Frontal cortex (tissue), 4 donors: Measurements from ENCODE around the gene FXYD5. TPM values are rescaled to one million over a fixed set of nuclear protein-coding genes. Genes with fewer than 3 reads are reported as not detected.
A peak's percentile ranks its signal among the peaks of the same experiment; 100 is the strongest.

Experiments used
- DNase-seq, 2 donors: peaks; one replicate each; pipeline ENCODE4 v3.0.0; 2012; ENCODE audit warnings: low spot score in 2 of 2
- FAIRE-seq: peaks from 2 replicates; lab custom pipeline; 2012; peaks lifted over from hg19 to GRCh38; lab: Jason Lieb, UNC
- total RNA-seq: library from RNA; depleted of rRNA; stranded (reverse); fragments of >200 nt; gene quantifications from one replicate; pipeline ENCODE4 v1.2.3, GENCODE V29; 2014
- donor health status: control.
- donor health status: control.
- donor health status: control.

Gene FXYD5
- total RNA-seq, 1 donor from 2014 or later: not detected

DNA sequence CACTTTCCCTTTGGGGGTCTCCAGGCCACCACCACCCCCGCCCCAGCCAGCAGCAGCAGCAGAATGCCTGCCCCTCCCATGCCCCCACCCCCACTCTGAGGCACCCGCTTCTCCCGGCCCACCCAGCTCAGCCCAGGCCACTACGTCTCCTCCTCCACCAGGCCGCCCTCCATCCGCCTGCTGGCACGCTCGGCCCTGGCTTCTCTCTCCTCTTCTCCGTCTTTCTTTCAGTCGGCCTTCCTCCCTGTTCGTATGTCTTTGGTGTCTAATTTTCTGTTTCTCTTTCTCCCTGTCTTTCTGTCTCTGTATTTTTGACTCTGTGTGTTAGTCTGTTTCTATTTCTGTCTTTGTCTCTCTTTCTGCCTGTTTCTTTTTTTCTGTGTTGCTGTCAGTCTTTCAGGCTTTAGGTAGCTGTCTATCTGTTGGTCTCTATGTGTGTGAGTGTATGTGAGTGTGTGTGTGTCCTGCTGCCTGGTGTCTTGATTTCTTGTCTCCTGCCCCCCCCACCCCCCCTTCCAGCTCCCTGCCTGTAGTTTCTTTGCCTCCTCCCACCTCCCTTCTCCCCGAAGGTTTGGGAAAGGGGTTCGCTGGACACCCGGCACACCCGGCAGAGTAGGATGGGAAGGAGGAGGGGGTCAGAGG is 19.8 kb upstream of the FXYD5 start, which contains the start of gene LGI4:
LGI4 (minus strand) TSS at position 459 of the 642 bp plus-strand sequence; CDS start at position 80, 379 bp downstream.
- FAIRE-seq (no peak), DNase-seq (no peak)

DNA sequence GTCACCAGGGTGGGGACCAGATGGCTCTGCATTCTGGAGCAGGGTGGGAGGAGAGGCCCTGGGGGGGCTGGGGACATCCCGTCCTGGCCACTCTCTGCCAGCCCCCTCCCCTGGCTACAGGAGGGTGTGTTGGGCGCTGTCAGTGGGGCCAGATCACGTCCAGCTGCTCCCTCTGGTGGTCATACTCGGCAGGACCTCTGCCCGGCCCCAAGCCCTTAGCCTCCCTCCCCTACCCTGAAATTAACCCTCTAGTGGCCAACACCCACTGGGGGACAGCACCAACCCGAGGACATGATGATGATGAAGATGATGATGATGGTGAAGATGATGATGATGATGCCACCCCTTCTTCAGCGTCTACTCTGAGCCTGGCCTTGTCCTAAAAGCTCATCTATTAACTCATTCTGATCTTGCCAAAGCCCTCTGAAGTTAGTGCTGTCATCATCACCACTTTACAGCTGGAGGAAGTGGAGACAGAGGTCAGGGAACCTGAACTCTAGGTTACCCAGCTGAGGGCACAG is 19.1 kb upstream of the FXYD5 start:
- FAIRE-seq (no peak), DNase-seq (peak; percentile 89 to 90)

- DNase-seq: no peak
- FAIRE-seq: no peak
Measured at GRCh38 chr19:35136231-35136630, 18.3 kb upstream of the FXYD5 start.

GRCh38 chr19:35136977-35137702 is 17.4 kb upstream of the FXYD5 start:
- no peak for FAIRE-seq
- no peak for DNase-seq

DNA sequence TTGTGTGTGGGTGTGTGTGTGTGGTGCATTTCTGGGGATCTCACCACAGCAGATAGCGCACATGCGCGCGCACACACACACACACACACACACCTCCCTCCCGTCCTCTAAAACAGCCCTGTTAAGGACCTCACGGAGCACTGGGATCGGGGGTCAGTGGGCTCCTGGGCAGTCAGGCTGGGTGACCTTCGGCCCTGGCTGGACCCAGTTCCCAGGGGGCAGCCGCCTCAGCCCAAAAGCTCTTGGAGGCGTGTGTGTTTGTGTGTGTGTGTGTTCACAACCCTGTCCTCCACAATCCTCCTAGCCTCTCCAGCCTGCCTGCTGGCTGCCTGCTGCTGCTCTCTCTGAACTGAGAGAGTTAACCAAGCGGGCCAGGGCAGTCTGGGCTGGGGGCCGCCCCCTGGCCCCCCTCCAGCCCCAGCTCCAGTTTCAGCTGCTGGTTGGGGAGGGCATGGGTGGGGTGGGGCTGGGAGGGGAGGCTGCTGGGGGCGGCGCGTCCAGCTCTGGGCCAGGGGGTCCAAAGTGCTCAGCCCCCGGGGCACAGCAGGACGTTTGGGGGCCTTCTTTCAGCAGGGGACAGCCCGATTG is 16.1 kb upstream of the FXYD5 start, which contains the start of gene FXYD1:
FXYD1 (plus strand) TSS at position 520 of the 588 bp plus-strand sequence. CDS start 1,256 bp downstream, outside the sequence.
- DNase-seq: no peak
- no peak for FAIRE-seq

- DNase-seq (no peak), FAIRE-seq (no peak)
Measured at GRCh38 chr19:35140207-35140961, 14.2 kb upstream of the FXYD5 start.

DNA sequence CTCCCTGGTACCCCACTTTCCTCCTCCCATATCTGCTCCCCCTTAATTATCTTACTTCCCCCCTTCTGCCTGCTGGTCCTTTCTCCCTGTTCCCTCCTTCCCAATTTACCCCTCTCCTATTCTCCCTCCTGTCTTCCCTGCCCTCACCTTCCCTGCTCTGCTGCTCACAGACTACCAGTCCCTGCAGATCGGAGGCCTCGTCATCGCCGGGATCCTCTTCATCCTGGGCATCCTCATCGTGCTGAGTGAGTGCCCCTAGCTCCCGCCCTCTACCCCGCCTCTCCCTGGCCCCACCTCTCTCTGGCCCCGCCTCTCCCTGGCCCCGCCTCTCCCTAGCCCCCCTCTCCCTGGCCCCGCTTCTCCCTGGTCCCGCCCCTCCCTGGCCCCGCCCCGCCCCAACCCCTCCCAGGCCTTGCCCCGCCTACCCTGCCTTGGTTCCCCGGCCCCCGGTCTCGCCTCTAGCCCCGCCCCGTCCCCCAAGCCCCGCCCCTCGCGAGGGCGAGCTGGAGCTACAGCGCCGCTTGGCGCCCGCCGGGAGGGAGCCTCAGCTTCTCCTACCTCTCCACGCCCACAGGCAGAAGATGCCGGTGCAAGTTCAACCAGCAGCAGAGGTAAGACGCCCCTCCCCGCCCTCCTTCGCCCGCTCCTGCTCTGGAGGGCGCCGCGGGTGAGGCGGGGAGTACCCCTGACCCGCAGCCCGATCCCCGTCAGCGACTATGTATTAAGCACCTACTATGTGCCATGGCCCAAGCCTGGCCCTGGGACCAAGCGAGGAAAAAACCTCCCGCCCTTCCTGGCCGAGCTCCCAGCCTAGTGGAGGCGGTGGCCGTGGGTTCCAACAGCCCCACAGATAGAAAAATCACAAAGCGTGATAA is 13.3 kb upstream of the FXYD5 start:
- peak; percentile 98 for DNase-seq
- no peak for FAIRE-seq

GRCh38 chr19:35141837-35142605 is 12.5 kb upstream of the FXYD5 start:
- FAIRE-seq (no peak), DNase-seq (no peak)

DNA sequence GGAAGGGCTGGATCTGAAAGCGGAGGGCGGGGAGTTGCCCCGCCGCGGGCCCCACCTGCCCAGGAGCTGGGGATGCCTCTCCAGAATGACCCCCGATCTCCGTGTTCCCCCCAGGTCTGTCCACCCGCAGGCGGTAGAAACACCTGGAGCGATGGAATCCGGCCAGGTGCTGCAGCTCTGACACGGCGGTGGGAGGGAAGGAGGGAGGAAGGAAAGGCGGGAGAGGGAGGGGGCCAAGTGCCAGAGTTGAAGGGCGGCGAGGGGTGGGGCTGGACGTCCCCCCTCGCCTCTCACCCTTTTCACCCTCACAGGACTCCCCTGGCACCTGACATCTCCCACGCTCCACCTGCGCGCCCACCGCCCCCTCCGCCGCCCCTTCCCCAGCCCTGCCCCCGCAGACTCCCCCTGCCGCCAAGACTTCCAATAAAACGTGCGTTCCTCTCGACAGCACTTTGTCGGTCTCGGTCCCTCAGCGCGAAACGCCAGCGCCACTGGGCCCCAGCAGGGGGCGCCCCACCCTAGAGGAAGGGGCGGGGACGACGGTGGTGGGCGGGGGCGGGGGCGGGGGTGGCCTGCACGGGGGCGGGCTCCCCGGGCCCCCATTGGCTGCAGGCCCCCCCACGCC is 11.8 kb upstream of the FXYD5 start:
- FAIRE-seq (no peak), DNase-seq (peak; percentile 77 to 80)

DNA sequence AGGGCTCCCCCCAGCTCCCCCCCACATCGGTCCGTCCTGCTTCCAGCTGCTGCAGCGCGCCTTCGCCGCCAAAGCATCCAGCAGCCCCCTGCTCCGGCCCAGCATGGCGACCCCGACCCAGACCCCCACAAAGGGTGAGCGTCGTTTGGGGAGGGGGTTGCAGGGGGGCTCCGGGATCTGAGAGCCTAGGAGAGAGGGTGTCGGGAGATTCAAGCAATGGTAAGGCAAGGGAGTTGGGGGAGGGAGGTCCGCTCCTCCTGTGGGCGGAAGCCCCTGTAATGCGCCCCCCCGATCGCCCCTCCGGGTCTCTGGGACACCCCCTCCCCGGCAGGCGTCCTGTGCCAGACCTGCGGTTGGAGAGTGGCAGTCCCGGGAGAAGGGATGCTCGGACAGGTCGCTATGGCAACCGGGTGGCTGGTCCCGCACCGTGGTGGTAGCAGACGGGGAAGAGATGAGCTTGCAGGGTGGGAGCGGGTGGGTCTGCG is 11.3 kb upstream of the FXYD5 start, which contains the start of gene FXYD7:
FXYD7 (plus strand) TSS at position 25 of the 485 bp plus-strand sequence; CDS start at position 104, 79 bp downstream.
- no peak for DNase-seq
- FAIRE-seq: no peak

- no peak for FAIRE-seq
Measured at GRCh38 chr19:35143818-35144217, 10.7 kb upstream of the FXYD5 start.

DNA sequence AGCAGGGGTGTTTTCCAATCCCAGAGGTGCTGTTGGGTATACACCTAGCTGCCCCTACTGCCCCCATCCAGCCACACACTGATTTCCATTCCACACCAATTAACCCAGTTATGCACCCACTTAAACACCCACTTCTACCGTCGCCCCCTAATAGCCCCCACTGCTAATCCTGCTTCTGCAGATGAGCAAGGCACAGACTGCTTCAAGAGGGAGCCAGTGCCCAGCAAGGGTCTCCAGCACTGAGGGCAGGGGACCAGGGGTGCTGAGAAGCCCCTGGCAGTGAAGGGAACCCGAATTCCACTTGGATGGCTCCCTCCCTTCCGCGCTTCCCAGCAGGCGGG is 10.3 kb upstream of the FXYD5 start:
- FAIRE-seq: no peak
- no peak for DNase-seq

More at GRCh38 chr19:35143818-35144217, 10.7 kb upstream of the FXYD5 start:
- DNase-seq: no peak

DNA sequence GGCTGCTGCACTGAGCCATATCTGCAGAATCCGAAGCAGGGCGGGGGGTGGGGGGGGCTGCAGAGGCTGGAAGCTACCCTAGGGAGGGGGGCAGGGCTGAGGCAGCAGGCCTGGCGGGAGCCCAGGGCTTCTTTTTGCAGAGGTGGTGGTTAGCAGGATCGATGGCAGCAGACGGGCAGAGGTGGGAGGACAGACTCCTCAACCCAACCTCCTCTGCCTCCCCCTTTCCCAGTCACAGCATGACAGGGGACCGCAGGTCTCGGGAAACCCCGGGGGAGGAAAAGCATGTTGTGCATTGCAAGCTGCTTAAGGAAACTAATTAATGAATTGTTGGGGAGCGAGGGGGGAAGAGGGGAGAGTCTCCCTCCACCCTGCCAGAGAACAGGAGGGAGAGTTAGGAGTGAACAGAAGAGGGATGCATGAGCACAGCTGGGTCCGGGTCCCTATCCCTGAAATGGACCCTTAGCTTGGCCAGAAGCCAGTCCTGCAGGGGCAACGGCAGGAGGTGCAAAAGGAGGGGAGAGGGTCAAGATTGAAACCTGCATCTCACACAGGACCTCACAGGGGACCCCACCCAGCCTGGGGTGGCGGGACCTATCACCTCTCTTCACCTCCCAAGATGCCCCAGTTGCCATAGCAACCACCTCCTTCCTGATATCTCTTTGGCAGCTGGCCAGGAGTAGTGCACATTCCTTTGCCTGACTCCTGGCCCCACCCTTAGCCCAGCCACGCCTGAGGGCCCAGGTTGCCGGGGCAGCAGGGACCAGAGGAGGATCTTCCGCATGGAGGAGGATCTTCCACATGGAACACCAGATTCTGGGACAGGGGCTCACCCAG is 9.7 kb upstream of the FXYD5 start:
- FAIRE-seq (no peak), DNase-seq (peak in 1 of 2 donors; percentile 12)

DNA sequence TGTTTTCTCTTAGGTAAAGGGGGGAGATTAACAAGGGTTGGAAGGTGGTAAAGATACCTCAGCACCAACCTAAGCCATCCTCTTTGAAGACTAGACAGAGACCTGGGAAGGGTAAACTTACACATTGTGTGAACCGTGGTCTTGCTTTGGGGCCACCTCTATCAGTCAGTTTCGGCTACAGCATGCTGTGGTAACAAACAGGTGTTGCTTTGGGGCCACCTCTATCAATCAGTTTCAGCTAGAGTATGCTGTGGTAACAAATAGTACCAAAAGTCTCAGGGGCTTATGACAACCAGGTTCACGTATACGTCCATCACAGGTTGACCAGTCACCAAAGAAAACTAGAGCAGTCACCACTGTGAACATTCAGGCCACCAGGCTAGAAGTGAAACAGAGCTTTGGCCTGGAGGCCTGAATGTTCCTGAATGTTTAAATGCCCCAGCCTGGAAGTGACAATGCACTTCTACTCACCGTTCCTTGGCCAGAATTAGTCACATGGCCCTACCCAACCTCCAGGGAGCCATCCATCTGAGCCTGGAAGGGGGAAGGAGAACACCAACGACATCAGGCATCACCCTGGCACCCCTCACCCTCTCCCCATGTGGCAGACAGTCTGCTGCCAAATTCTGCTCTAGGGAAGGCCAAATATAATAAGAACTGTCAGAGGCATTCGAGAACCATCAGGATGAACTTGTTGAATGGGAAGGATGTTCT is 7.6 kb upstream of the FXYD5 start:
- FAIRE-seq: no peak

DNA sequence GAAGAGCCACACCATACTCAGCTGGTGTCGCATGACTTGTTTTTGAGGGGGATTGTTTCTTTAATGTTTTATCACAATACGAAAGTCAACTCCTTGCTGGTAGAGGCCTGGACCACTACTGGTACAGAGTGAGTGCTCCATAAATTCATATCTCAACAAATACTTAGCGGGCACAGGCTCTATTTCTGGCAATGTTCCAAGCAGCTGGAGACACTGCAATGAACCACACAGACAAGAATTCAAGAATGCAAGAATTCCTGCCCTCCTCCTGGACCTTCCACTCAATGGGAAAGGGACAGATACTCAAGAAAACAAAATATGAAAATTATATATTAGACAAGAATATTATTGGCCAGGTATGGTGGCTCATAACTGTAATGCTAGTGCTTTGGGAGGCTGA is 5.1 kb upstream of the FXYD5 start:
- no peak for DNase-seq
- FAIRE-seq: no peak

More for the DNA sequence above, 7.6 kb upstream of the FXYD5 start:
- no peak for DNase-seq

DNA sequence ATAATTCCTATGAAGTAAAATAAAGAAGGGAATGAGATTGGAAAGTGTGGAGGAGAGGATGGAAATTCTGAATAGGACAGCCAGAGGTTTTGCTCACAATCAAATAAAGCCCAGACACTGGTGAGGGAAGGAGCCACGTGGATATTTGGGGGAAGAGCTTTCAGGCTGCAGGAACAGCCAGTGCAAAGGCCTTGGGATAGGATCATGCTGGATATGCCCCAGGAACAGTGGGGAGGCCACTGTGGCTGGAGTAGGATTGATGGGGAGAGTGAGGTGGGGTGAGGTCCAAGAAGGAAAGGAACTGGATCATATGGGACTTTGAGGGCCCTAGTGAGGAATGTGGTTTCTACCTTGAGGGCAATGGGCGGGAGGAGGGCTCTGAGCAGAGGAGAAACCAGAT is 4.1 kb upstream of the FXYD5 start:
- DNase-seq (no peak), FAIRE-seq (no peak)
